Fibroblast of pulmonary artery (primary cell): ENCODE results near the gene MYLK.
A peak's percentile ranks its signal among the peaks of the same experiment; 100 is the strongest.

ENCODE experiments used
- DNase-seq: peaks from one replicate; pipeline ENCODE4 v3.0.0-alpha.2; 2010; ENCODE audit warnings: low read depth
- H3K4me3 ChIP-seq: replicated peaks from 2 replicates; pipeline ENCODE4 v1.5.1; 2011; ENCODE audit warnings: low read depth, mild to moderate bottlenecking, control low read depth, low read length, moderate library complexity
- CTCF ChIP-seq: IDR thresholded peaks from 2 replicates; pipeline ENCODE4 v1.5.1; 2011; ENCODE audit warnings: mild to moderate bottlenecking, control low read depth, low read length, inconsistent platforms; ENCODE audit errors: missing control alignments

MYLK gene

DNA sequence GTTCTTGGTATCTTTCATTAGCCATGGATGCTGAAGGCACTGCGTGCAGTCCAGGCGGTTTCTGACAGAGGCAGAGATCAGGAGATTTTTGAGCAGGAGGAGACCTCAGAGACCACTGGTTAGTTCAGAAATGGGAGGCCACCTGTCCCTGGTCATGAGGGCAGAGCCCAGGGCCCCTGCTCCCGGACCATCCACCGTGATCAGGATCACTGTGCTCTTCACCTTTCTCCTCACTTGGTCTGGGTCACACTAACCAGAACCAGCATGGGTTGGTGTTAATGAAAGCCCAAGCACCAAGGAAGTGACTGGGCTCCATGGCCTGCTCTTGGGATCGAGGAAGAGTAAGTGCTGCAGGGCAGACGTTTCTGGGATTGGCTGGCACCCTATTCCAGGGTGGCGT, 257.3 kb downstream of the MYLK start:
- TF ChIP-seq CTCF, result no peak
- H3K4me3 ChIP-seq, result no peak overlapping the region
- no peak for DNase-seq

- DNase-seq, result no peak
- no peak overlapping the region for H3K4me3 ChIP-seq
- no peak for TF ChIP-seq CTCF
These were observed 259.8 kb downstream of the MYLK start for GRCh38 chr3:123624302-123624701.

GRCh38 chr3:123623346-123623880, 260.7 kb downstream of the MYLK start:
- TF ChIP-seq CTCF, result no peak
- H3K4me3 ChIP-seq, result no peak overlapping the region

DNA sequence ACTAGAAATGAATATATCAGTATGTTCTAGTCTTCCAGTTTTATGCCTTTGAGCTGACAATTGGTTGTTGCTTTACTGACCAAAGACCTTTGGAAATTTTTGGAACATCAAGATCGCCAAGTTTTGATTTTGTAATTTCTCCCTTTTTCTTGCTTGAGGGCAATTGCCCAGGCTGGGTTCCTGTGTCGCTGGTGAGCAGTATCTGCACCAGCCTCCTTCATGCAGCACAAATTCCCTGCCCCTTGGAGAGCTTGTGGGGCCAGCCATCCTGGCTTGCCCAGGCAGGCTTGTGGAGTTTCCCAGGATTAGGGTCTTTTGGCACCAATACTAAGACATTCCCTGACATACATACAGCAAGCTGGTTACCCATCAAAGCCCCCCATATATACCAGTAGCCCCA, 261.4 kb downstream of the MYLK start:
- TF ChIP-seq CTCF, result no peak
- no peak overlapping the region for H3K4me3 ChIP-seq
- no peak for DNase-seq

More at GRCh38 chr3:123623346-123623880, 260.7 kb downstream of the MYLK start:
- no peak for DNase-seq

- DNase-seq, result no peak
- no peak for TF ChIP-seq CTCF
- no peak overlapping the region for H3K4me3 ChIP-seq
These were observed 262.3 kb downstream of the MYLK start for GRCh38 chr3:123621850-123622189.

DNA sequence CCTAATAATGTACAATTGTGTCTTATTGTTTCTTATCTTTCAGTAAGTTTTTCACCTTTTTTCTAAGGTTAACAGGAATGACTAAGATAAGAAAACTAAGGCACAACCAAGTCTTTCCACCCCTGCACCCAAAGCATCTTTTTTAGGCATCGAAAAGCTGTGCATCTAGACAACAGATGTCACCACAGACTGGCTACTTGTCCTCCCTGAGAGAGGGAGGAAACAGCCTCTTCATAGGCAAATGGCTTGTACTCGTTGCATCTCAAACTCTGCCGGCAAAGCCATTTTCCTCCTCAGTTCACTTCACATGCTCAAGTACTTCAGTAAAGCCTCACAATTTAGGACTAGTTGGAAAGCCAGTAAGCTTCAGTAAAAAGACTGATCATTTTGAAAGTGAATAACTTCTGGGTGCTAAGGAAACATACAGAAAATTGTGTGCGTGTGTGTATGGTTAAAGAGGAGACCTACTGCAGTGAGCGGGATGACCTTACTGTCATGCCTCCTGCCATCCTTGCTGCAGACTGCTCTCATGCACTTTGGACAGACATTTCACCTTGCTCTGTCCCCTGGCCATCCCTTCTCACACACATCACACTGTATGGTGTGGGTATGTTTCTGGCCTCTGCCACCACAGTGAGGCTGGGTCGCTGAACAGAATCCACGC, 262.8 kb downstream of the MYLK start:
- no peak for TF ChIP-seq CTCF
- no peak for DNase-seq
- no peak overlapping the region for H3K4me3 ChIP-seq

GRCh38 chr3:123620343-123620742, 263.8 kb downstream of the MYLK start:
- peak; percentile 17 for DNase-seq
- TF ChIP-seq CTCF, result no peak
- H3K4me3 ChIP-seq, result no peak overlapping the region
